Middle frontal gyrus (tissue), 1 donor: ENCODE results near the gene KCTD16.

ENCODE experiments used
- DNase-seq: peaks from one replicate; pipeline ENCODE4 v3.0.0-alpha.2; 2015; ENCODE audit warnings: low spot score; ENCODE audit errors: extremely low spot score

KCTD16 gene

DNA sequence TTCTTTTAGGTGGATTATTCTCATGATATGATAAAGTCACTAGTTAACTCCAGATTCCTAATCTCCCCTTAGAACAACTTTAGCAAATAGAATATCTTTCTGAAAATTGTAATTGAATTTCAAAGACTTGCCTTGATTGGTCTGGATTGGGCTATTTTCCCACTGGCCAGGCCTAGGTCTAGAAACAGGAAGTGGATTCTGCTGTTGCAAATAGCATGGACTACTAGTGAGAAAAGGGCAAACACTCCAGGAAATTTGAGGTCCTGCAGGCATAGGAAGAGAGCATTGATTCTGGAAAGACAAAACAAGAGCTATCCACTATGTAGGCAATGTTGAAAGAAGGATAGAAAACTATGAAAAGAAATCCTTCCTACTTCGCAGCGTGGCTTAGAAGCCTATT is 113.4 kb downstream of the KCTD16 start:
- no peak for DNase-seq

DNA sequence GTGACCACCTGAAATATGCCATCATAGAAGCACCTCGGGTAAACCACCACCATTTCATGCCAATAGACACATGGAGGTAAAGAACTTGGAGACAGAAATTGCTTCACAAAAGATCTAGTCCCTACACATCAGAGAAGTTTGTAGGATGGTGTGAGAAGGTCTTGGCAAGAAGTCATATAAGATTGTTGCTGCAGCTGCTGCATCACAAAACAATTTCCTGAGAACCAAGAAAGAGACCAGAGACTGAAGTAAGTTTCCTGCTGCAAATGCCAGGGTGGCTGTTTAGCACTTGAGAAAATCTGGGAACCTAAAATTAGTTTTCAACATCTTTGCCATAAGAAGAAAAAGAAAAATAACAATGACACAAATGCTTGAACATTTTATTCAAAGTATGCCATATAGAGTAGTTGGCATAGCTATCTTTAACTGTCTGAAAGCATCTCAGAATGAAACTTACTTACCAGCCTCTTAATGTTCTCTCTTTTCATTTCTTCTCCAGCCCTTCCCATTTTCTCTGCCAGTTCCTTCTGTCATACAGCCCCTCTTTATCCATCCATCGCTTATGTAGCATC is 114.3 kb downstream of the KCTD16 start:
- DNase-seq: peak; percentile 29

DNA sequence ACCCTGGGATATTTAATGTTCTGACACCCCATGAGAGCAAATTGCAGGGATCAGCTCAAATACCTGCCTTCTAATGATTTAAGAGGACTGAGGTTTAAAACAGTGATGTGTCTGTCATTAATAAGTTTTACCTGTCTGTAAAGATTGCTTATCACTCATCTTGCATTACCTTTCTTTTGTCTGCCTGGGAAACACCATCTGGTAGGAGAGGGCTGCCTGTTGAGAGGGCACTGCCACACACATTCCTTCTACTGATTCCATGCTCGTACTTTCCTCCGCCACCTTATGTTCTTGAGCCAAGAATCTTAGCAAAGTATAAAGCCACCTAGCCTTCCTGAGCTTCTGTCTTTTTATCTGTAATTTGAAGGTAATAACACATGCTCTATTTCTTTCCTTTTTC is 118.6 kb downstream of the KCTD16 start:
- DNase-seq: no peak

DNA sequence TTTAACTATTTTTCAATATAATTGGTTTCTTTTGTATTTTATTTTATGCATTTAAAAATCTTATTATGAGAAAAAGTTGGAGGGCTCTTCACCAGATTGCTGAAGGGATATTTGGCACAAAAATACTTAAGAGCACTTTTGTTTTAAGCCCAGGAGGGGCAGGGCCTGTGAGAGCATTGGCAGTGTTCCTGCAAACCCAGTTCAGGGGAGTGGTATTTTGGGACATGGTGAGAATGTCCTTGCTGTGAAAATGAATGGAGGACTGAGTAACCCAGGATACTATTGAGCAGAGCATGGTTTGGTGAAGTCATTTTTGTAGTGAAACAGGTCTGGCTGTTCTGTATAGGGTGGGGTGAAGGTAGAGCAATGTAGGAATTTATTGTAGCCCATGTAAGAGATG is 121.4 kb downstream of the KCTD16 start:
- no peak for DNase-seq

DNA sequence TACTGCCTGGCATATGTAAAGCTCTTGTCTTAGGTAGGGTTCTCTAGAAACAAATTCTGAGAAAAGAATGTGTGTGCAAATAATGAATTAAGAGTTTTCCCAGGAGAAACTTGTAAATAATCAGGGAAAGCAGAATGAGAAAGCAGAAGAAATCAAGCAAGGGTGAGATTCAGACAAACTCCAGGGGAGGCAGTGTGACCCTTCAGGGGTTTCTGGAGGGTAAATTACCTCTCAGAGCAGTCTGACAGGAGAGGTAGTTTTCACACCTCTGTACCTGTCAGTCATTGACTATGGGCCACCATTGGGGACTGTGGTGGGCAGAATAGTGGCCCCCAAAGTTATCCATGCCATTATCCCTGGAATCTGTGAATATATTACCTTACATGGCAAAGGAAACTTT is 124.6 kb downstream of the KCTD16 start:
- DNase-seq: no peak

DNA sequence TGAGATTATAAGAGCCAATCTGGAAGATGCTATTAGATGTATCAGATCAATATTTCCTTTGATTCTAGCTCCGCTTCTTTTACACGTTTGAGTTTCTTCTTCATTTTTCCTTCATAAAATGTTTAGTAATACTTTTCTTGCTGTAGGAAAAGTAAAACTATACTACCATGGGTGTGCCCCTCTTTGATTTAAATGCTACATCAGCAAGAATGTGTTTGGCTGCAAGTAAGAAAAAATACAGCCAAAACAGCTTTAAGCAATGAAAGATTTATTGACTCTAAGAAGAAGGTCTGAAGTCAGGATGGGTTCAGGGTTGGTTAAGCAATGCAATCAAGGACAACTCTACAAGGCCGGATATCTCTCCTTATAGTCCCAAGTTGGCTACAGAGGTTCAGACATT is 126.4 kb downstream of the KCTD16 start:
- no peak for DNase-seq

DNA sequence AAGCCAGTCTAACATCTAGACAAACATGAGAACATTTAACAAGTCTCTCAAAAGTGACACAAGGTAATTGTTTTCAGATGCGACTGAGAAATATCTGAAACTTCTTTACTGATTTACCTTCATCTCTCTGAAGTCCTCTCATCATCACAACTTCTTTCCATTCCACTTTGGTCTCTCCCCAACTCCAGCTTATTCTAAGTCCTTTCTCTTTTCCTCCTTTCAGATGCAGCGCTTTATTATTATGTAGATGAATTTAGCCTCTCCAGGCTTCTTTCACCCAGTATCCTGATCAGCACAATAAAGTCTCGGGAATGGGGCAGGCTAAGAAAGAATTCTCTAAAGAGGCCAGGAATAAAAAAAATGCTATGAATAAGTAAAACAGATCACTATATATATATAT is 128.0 kb downstream of the KCTD16 start:
- DNase-seq: no peak

DNA sequence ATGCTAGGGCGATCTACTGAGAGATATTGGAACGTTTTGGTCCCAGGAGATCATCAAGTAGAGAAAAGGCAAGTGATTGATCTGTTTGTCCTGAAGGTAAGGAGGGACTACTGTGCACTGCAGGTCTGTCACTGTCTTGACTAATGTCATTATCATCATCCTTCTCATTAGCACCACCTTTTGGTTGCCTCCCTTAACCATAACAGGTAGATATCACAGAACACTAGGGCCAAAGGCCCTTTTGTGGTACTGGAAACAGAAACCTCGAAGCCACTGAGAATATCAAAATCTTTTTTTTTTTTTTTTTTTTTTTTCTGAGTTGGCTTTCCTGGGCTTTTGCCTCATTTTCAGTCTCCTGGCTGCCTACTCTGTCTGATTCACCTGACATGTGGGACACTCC is 134.0 kb downstream of the KCTD16 start:
- DNase-seq: no peak

DNA sequence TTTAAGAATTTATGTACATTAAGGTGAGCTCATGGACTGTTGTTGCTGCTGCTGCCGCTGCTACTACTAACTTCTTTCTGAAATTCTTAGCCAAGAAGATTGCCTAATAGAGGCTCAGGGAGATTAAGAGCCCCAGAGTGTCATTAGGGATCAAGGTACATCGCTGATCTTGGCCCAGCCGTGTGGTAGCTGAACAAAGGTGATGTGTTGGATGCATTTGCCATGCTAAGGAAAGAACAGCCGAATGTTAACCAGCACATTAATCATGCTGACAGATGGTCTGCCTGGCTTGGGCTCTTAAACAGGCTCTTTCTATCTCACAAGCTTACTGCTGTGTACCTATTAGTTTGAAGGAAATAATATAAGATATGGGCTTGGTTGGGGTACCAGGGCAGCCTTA is 137.1 kb downstream of the KCTD16 start:
- no peak for DNase-seq

DNA sequence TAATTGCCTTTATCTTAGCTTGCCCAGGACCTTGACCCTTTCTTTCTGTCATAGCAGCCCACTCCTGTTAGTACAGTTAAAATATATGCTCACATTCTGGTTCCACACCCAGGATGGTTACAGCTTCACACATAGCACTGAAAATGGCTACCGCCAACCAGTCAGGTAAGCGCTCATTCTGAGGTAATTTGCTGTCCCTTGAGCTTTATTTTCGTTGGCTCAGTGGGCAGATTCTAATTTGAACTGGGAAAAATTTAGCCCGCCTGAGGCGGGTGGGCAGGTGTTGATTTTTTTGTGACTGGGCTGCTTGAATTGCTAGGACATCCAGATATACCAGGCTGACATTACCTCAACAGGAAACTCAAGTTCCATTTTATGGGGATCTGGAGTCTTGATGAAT is 137.5 kb downstream of the KCTD16 start:
- no peak for DNase-seq

DNA sequence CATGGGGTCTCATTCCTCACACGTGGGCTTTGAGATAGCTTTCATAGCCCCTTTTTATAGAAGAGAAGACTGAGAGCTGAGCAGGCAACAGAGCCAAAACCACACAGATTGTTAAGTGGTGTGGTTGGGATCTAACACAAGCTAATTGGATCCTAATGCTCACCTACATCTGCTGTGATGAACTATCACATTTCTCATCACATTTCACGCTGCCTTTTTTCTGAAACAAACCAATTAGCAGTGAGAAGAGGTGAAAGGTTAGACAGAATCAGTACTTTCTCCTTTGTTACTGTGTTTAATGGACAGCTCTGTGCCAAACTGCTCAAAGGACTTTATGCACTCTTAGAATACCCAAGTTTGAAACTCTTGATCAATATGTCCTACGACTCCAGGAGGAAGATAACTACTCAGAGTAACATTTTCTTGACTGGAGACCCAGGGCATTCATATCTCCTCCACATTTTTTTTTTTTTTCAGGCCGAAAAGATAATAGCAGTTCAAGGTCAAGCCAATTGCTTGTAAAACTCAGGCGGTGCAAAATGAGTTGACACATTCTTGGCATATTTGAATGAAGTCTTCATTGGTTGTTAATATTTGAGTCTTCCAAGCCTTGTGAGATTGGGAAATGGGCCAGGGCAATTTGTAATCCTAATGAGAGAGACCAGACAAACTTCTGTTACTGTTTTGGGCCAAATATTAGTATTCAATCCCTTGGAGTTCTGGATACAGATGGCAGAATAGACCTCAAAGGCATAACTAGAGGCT is 138.4 kb downstream of the KCTD16 start:
- DNase-seq: no peak

DNA sequence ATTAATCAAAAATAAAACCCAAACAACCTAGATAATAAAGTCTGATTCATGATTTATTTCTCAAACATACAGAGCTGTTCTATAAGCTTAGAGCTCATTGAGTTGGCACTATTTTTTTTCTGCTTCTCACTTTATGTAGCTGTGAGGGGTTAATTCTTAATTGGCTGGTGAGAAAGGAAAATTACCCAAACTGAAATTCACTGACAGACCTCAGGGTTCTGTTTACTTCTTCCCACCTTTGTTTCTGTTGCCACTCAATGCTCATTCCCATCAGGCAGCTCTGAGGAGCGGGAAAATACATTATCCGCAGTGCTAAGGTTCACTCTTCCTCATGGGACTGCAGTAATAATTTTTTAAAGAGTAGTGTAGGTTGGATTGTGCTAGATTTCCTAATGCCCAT is 139.9 kb downstream of the KCTD16 start:
- no peak for DNase-seq

DNA sequence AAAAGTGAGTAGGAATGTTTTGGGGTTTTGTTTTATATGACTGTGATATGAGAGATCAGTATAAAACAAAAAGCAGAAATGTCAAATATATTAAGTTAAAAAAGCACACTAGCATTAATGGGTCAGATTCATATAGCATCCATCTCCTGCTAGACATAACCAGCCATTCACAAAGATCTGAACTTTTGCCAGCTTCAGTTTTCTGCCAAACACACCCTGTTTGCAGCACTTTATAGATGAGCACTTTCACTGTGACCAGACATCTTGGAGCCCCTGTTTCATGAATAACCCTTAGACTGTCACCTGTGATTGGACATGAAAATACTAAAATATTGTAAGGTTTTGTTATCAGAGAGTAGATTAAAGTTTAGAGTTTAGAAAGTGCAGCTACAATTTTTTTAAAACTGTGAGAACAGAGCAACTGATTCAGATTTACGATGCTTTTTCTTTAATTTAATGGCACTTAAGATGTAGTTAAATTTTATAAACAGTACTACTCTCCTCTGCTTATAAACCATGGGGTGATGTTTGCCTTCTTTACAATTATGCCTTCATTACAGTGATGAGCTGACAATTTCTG is 142.6 kb downstream of the KCTD16 start:
- DNase-seq: no peak

DNA sequence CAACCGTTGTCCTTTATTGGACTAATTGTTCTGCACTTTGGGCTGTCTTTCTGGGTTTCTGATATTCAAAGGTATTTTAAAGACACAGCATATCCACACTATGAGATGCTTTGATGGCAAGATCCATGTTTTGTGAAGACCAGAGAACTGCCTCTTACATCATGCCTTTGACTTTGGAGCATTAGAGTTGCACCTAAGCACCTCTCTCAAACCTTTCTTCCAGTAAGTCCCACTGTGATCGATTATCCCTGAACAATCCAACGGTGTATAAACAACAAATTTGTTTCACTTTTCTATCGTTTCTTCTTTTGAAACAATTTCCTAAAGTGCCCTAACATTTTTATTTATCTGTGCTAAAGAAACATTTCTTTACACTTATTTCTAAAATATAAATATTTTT is 144.4 kb downstream of the KCTD16 start:
- no peak for DNase-seq

DNA sequence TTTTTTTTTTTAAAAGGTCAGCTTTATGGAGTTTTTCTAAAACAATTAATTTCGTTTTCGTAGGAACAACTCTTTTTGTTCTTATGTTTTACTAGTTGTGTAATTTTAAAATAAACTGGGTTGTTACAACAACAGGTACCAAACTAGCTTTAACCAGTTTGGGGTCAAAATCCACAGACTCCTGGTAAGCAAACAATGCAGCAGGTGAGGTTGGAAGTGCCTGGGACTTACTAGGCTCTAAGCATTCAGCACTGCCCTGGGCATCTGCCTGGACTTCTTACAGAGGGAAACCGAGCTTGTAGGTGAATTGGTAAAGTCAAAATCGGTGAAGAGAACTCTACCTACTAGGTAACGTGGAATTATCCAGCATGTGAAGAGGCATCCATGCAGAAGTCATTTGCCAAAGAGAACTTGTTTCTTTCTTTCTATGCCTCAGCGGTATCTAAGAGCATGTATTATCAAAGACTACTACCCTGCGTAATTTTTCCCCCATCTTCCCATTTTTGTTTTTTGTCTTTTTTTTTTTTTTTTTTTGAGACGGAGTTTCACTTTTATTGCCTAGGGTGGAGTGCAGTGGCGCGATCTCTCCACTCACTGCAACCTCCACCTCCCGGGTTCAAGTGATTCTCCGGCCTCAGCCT is 145.4 kb downstream of the KCTD16 start:
- DNase-seq: no peak

DNA sequence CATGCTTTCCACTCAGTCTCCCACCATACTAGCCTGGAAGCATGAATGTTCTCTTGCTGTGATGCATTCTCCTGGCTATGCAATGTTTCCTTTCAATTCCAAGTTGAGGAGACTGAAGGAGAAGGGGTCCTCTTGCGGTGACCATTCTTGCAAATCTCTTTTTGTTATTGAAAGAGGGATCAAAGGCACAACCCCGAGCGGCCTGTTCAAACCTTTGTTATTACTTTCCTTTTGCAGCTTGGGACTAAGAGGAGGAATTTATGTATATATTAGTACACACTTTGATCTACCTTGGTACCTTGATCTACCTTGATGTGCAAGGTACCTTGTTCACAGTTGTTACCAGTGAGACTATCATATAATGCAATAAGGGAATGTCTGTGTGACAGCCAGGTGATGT is 147.3 kb downstream of the KCTD16 start:
- DNase-seq: no peak

DNA sequence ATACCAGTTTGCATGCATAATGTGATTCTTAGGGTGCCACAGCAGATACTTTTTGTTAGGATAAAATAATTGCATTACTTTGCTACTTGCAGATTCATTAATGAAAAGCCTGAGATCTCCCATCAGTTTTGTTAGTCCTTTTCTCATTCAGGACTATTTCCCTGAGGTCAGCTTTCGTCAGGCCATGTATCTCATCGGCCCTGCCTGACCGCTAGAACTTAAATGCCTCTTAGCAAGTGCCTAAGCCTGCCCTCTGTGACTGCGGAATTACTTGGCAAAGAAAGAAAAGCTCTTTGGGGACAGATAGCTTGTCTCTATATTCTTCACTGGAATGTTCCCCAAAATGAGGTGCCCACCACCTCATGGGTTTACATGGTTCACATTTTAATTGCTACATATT is 147.8 kb downstream of the KCTD16 start:
- no peak for DNase-seq

DNA sequence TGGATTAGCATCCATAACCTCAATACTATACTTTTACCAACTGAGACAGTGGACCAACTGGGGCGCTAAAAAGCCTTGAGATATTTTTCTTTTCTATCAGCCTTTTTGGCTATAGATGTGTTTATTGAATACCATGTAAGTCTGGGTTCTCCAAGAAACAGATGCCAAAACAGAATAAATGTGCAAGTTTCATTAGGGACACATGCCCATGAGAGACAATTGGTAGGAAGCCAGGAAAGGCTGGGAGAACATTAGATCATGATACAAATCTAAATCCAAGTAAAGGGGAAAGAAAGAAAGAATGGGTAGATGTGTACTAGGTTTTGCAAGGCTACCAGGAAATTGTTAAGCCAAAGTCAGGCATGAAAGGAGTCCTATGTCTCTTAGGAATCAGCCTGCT is 152.5 kb downstream of the KCTD16 start:
- no peak for DNase-seq

DNA sequence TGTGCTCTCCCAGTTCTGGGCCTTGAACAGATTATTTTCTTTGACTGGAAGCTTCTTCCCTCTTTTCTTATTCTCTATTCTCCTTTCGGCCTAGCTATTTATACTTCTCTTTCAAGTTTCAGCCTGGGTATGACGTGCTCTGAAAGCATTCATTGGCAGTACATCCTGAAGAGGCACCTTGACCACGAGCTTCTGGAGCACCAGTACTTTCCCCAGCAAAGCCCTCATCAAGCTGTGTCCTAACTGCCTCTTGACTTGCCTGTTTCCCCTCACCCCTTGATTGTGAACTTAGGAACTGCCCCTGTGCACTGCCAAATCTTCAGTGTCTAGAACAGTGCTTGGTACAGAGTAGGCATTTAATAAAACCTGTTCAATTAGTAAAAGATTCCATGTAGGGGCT is 154.9 kb downstream of the KCTD16 start:
- no peak for DNase-seq

DNA sequence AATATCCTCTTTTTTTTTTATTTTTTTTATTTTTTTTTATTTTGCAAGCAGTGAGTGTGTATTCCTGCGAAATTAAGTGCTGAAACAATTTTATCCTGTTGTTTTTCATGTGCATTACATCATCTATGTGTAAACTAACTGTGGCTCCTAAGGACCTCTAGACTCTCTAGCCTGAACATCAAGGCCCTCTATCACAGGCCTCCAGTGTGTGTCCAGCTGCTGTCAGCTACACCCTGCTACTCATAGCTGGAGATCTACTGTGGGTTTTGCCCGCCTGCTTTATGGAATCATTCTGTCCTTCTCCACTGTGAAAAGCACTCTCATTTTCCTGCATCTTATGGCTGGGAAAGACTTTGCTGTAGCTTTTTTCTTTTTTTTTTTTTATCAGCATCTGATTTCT is 157.8 kb downstream of the KCTD16 start:
- DNase-seq: no peak

DNA sequence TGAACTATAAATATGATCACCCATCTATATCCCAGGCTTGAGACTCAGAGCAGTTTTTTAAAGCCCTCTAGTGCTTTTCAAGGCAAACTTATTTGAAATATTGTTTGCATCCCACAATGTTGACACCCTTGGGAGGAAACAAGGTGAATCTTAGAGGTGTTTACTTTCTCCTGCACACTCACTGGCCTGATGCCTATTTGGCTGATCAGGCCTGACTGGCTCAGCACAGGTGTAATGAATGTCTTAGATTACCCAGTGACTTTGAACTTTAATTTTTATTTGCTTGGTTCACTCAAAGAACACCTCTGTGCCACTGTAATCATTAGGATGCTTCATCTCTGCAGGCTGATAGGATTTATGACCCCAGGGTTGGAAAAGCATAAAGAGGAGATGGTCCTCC is 158.3 kb downstream of the KCTD16 start:
- DNase-seq: no peak

DNA sequence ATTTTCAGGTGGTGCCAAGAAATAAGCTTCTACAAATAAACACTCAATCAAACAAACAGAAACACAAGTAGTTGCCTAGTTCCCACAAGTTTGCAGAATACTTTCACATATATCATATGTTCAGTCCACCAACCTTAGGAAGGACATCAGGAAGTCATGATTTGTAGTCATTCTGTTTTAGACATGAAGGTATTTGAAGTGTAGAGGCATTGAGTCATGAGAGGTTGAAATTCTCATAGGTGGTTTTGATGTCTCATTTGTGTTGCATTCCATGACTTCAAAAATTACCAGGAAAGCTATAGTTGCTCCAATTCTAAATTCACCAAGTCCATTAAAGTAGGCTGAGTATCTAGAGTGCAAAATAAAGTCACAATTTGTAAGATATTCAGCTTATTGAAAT is 159.0 kb downstream of the KCTD16 start:
- no peak for DNase-seq

DNA sequence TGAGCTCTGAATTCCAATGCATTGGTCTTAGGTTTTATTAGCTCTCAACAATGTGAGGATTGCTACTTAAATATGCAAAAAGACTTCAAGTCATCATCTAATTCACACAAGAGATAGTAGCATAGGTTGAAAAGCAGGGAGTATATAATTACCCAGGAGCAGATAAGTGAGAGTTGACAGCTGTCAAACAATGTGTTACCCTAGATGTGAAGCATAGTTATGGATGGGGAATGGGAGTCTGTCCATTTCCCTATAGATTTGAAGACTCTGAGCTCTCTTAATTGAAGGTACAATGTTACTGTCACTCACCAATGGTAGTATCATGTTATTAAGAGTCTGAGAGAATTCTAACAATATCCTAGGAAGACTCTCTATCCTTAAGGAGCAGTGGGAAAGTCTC is 160.7 kb downstream of the KCTD16 start:
- DNase-seq: no peak
